Measurements from ENCODE around the gene DAND5.

GRCh38 chr19:12954612-12954962 is 14.8 kb upstream of the DAND5 start:
- no peak for TF ChIP-seq CTCF (IDR thresholded peaks at IDR 0.05; ENCODE audit: insufficient read depth, low read depth, low read length)
- TF ChIP-seq EZH2 (IDR thresholded peaks at IDR 0.05; ENCODE audit: insufficient read depth, low read length), result no peak

Data from astrocyte (in vitro differentiated cells and primary cell).